Hindlimb muscle (tissue), 1 donor: Measurements from ENCODE around the gene PRKG1. TPM values are rescaled to one million over a fixed set of nuclear protein-coding genes. Genes with fewer than 3 reads are reported as not detected.

Experiments used
- DNase-seq: peaks from one replicate; pipeline ENCODE4 v3.0.0-alpha.2; 2013
- polyA plus RNA-seq: library from polyadenylated mRNA; unstranded; fragments of 120-200 nt; gene quantifications from one replicate; pipeline ENCODE4 v1.2.1, GENCODE V29; 2013; ENCODE audit not compliant: insufficient read length

Gene PRKG1
- polyA plus RNA-seq, 1 donor: 35.5 TPM

GRCh38 chr10:52297747-52298146, 1223.5 kb downstream of the PRKG1 start:
- DNase-seq: no peak

GRCh38 chr10:52300599-52301277, 1226.5 kb downstream of the PRKG1 start:
- DNase-seq: no peak

GRCh38 chr10:52308251-52309031, 1234.2 kb downstream of the PRKG1 start:
- DNase-seq: peak; percentile 61

- DNase-seq: no peak
These were observed 1238.6 kb downstream of the PRKG1 start for GRCh38 chr10:52312942-52313255.

- peak; percentile 4 for DNase-seq
These were observed 1239.1 kb downstream of the PRKG1 start for GRCh38 chr10:52313256-52313932.

- DNase-seq: peak; percentile 14
These were observed 1239.9 kb downstream of the PRKG1 start, which contains the start of gene DKK1 for GRCh38 chr10:52313933-52314821. Gene DKK1 (plus strand): TSS chr10:52314281. CDS start chr10:52314435, 154 bp downstream.

GRCh38 chr10:52314822-52315552, 1240.7 kb downstream of the PRKG1 start:
- peak; percentile 1 for DNase-seq

GRCh38 chr10:52316001-52316400, 1241.7 kb downstream of the PRKG1 start:
- no peak for DNase-seq

GRCh38 chr10:52316500-52316899, 1242.2 kb downstream of the PRKG1 start:
- no peak for DNase-seq

- DNase-seq: no peak
These were observed 1243.9 kb downstream of the PRKG1 start for GRCh38 chr10:52318136-52318701.

- DNase-seq: no peak
These were observed 1244.7 kb downstream of the PRKG1 start for GRCh38 chr10:52318822-52319464.

- DNase-seq: no peak
These were observed 1245.6 kb downstream of the PRKG1 start for GRCh38 chr10:52319926-52320325.

GRCh38 chr10:52322323-52322722, 1248.0 kb downstream of the PRKG1 start:
- no peak for DNase-seq

GRCh38 chr10:52322936-52323335, 1248.6 kb downstream of the PRKG1 start:
- DNase-seq: no peak

GRCh38 chr10:52326382-52326781, 1252.1 kb downstream of the PRKG1 start:
- DNase-seq: no peak

GRCh38 chr10:52331638-52332364, 1257.5 kb downstream of the PRKG1 start:
- no peak for DNase-seq

GRCh38 chr10:52332815-52333214, 1258.5 kb downstream of the PRKG1 start:
- DNase-seq: no peak

- DNase-seq: no peak
These were observed 1260.3 kb downstream of the PRKG1 start for GRCh38 chr10:52334595-52334994.

GRCh38 chr10:52335665-52336064, 1261.4 kb downstream of the PRKG1 start:
- no peak for DNase-seq

GRCh38 chr10:52337225-52337624, 1262.9 kb downstream of the PRKG1 start:
- no peak for DNase-seq
